ENCODE measurements around the gene ATP10D.

Gene ATP10D

GRCh38 chr4:47485047-47485692 is at the start of gene ATP10D:
ATP10D (plus strand) TSS chr4:47485275; CDS start chr4:47512541, 27,266 bp downstream.
- no peak for TF ChIP-seq CTCF (IDR thresholded peaks at IDR 0.05; ENCODE audit: borderline replicate concordance, control extremely low read depth, extremely low read depth, insufficient read depth, missing control alignments)
- DNase-seq (ENCODE audit: low spot score), result peak; percentile 85
- in situ Hi-C loops (cut with MboI; ENCODE audit: low sequenced_read_pairs, unreplicated experiment), result no loop called here

- no peak for TF ChIP-seq CTCF (IDR thresholded peaks at IDR 0.05; ENCODE audit: borderline replicate concordance, control extremely low read depth, extremely low read depth, insufficient read depth, missing control alignments)
- no peak for DNase-seq (ENCODE audit: low spot score)
- in situ Hi-C loops (cut with MboI; ENCODE audit: low sequenced_read_pairs, unreplicated experiment), result no loop called here
Measured at GRCh38 chr4:47442980-47443379, 42.1 kb upstream of the ATP10D start.

GRCh38 chr4:47444031-47444430 is 41.0 kb upstream of the ATP10D start:
- in situ Hi-C loops (cut with MboI; ENCODE audit: low sequenced_read_pairs, unreplicated experiment), result no loop called here
- TF ChIP-seq CTCF (IDR thresholded peaks at IDR 0.05; ENCODE audit: borderline replicate concordance, control extremely low read depth, extremely low read depth, insufficient read depth, missing control alignments), result no peak
- no peak for DNase-seq (ENCODE audit: low spot score)

- in situ Hi-C loops (cut with MboI; ENCODE audit: low sequenced_read_pairs, unreplicated experiment), result no loop called here
- no peak for TF ChIP-seq CTCF (IDR thresholded peaks at IDR 0.05; ENCODE audit: borderline replicate concordance, control extremely low read depth, extremely low read depth, insufficient read depth, missing control alignments)
- no peak for DNase-seq (ENCODE audit: low spot score)
Measured at GRCh38 chr4:47451657-47452056, 33.4 kb upstream of the ATP10D start.

DNA sequence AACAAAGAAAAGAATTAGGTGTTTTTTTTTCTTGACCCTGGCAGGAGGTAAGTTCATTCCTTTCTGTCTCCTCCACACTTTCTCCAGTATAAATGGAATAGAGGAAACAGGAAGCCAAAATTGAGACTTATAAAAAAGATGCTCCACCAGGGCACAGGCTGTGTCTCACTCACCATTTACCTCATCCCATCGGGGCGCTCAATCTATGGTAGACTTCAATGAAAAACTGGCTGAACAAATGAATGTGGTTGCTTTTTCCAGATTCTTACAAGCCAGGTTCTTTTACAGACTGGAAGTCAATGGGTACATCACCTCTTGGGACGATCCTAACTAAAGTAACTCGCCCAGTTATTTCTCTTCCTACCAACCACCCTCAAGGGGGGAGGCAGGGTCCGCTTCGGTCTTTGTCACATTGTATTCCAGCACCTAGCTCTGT is 22.3 kb upstream of the ATP10D start:
- DNase-seq (ENCODE audit: low spot score), result no peak
- TF ChIP-seq CTCF (IDR thresholded peaks at IDR 0.05; ENCODE audit: borderline replicate concordance, control extremely low read depth, extremely low read depth, insufficient read depth, missing control alignments), result no peak
- in situ Hi-C loops (cut with MboI; ENCODE audit: low sequenced_read_pairs, unreplicated experiment), result no loop called here

GRCh38 chr4:47463235-47463956 is 21.7 kb upstream of the ATP10D start, which contains the start of gene COMMD8:
COMMD8 (minus strand) TSS chr4:47463702; CDS start chr4:47463651, 51 bp downstream.
- in situ Hi-C loops (cut with MboI; ENCODE audit: low sequenced_read_pairs, unreplicated experiment), result no loop called here
- peak; percentile 35 for TF ChIP-seq CTCF (IDR thresholded peaks at IDR 0.05; ENCODE audit: borderline replicate concordance, control extremely low read depth, extremely low read depth, insufficient read depth, missing control alignments)
- DNase-seq (ENCODE audit: low spot score), result peak; percentile 94
